ENCODE measurements around the gene ITGA2.

DNA sequence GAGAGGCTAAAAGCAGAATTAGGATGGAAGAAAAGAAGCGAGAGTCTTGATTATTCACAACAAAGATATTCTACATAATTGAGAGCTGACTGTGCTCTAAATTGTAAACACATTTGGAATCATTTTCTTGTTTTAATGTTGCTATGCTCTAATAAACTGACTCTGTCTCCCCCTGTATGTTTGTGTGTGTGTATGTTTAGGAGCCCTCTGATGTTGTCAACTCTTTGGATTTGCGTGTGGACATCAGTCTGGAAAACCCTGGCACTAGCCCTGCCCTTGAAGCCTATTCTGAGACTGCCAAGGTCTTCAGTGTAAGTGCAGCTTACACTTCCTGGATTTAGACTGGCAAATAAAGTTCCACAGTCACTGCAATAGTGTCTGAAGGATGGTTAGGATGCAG is 82.6 kb downstream of the ITGA2 start:
- TF ChIP-seq, protein P1, sequence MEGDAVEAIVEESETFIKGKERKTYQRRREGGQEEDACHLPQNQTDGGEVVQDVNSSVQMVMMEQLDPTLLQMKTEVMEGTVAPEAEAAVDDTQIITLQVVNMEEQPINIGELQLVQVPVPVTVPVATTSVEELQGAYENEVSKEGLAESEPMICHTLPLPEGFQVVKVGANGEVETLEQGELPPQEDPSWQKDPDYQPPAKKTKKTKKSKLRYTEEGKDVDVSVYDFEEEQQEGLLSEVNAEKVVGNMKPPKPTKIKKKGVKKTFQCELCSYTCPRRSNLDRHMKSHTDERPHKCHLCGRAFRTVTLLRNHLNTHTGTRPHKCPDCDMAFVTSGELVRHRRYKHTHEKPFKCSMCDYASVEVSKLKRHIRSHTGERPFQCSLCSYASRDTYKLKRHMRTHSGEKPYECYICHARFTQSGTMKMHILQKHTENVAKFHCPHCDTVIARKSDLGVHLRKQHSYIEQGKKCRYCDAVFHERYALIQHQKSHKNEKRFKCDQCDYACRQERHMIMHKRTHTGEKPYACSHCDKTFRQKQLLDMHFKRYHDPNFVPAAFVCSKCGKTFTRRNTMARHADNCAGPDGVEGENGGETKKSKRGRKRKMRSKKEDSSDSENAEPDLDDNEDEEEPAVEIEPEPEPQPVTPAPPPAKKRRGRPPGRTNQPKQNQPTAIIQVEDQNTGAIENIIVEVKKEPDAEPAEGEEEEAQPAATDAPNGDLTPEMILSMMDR (IDR thresholded peaks at IDR 0.05): no peak
- TF ChIP-seq POLR2A (IDR thresholded peaks at IDR 0.05): no peak

Data from thyroid gland (tissue), 4 donors.